ENCODE measurements around the gene KANSL3. TPM values are rescaled to one million over a fixed set of nuclear protein-coding genes. Genes with fewer than 3 reads are reported as not detected.

KANSL3 gene
- total RNA-seq, 4 donors from 2014 or later, result 13.5 to 73.0 (median 62.1) TPM

DNA sequence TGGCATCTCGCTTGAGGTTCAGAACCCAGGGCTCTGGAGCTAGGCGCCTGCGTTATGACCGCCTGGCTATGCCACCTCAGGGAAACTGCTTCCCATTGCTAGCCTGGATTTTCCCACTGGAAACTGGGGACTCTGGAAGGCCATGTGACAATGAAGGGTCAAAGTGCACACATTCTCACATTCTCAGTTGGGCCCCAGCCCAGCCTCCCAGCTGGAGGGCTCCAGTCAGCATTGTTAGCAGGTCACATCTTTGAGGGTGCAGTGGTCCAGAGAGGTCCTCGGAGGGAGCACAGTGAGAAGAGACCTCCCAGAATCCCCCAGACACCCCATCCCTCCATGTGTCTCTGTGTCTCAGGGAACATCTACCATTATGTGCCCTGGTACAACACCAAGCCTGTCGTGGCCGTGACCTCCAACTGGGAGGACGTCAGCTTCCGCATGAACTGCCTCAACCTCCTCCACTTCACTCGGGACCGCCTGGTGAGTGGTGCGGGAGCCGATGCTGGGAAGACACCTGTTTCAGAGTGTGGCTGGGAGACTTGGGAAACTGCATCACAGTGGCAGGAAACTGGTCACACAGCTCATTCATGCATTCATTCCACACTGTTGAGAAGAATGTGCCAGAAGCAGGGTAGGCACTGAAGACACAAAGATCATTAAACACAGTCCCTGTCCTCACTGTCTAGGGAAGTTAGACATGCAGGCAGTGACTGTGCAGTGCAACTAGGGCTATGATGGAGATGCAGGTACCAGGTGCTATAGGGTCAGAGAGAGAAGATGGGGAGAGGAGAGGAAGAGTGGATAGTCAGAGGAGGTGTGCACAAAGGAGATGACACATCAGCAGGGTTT, 46.1 kb upstream of the KANSL3 start:
- no peaks in the 10 kb centered on the region for H3K36me3 ChIP-seq
- H3K27ac ChIP-seq, result no peak overlapping the region
- intact Hi-C loops (cut with DNase I; ENCODE audit: low total_unique reads), result no loop called here
- H3K9me3 ChIP-seq, result no peaks in the 10 kb centered on the region
- H3K4me1 ChIP-seq, result no peaks in the 10 kb centered on the region
- DNase-seq, result no peak
- H3K4me3 ChIP-seq, result no peak overlapping the region
- H3K27me3 ChIP-seq, result no peaks in the 10 kb centered on the region
- no peak for TF ChIP-seq POLR2A (IDR thresholded peaks at IDR 0.05)
- TF ChIP-seq, protein P1, sequence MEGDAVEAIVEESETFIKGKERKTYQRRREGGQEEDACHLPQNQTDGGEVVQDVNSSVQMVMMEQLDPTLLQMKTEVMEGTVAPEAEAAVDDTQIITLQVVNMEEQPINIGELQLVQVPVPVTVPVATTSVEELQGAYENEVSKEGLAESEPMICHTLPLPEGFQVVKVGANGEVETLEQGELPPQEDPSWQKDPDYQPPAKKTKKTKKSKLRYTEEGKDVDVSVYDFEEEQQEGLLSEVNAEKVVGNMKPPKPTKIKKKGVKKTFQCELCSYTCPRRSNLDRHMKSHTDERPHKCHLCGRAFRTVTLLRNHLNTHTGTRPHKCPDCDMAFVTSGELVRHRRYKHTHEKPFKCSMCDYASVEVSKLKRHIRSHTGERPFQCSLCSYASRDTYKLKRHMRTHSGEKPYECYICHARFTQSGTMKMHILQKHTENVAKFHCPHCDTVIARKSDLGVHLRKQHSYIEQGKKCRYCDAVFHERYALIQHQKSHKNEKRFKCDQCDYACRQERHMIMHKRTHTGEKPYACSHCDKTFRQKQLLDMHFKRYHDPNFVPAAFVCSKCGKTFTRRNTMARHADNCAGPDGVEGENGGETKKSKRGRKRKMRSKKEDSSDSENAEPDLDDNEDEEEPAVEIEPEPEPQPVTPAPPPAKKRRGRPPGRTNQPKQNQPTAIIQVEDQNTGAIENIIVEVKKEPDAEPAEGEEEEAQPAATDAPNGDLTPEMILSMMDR (IDR thresholded peaks at IDR 0.05), result no peak

DNA sequence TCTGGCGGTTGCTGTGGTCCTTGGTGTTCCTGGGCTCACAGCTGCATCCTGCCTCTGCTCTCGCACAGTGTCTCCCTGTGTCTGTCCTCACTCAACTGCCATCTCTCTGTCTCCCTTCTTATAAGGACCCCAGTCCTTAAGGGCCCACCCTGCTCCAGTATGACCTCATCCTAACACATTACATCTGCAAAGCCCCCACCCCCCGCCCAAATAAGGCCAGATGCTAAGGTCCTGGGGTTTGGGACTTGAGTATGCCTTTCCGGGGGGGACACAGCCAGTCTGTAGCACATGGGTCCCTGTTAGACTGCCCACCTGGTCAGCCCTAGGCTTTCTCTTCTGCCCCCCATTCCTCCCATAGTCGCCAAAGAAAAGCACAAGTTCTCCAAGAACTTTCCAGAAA, 45.2 kb upstream of the KANSL3 start:
- no peak for DNase-seq
- no peaks in the 10 kb centered on the region for H3K9me3 ChIP-seq
- no peaks in the 10 kb centered on the region for H3K27me3 ChIP-seq
- H3K27ac ChIP-seq, result no peak overlapping the region
- intact Hi-C loops (cut with DNase I; ENCODE audit: low total_unique reads), result no loop called here
- H3K4me1 ChIP-seq, result no peaks in the 10 kb centered on the region
- H3K36me3 ChIP-seq, result no peaks in the 10 kb centered on the region
- TF ChIP-seq, protein P1 (IDR thresholded peaks at IDR 0.05), result no peak
- no peak overlapping the region for H3K4me3 ChIP-seq

DNA sequence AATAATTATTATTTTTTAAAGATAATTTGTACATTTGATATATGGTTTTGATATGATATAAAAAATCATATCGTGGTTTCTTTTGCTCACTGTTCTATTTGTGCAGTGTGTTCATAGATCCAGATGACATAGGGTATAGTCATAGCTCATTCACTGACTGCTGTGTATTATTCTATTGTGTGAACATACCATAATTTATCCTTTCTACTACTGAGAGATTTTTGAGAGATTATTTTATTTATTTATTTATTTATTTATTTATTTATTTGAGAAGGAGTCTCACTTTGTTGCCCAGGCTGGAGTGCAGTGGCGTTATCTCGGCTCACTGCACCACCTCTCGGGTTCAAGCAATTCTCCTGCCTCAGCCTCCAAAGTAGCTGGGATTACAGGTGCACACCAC, 43.4 kb upstream of the KANSL3 start:
- intact Hi-C loops (cut with DNase I; ENCODE audit: low total_unique reads), result no loop called here
- no peaks in the 10 kb centered on the region for H3K27me3 ChIP-seq
- DNase-seq, result no peak
- no peaks in the 10 kb centered on the region for H3K4me1 ChIP-seq
- TF ChIP-seq, protein P1 (IDR thresholded peaks at IDR 0.05), result no peak
- TF ChIP-seq POLR2A (IDR thresholded peaks at IDR 0.05), result no peak
- no peak overlapping the region for H3K27ac ChIP-seq
- H3K4me3 ChIP-seq, result no peak overlapping the region
- no peaks in the 10 kb centered on the region for H3K36me3 ChIP-seq
- H3K9me3 ChIP-seq, result no peaks in the 10 kb centered on the region

DNA sequence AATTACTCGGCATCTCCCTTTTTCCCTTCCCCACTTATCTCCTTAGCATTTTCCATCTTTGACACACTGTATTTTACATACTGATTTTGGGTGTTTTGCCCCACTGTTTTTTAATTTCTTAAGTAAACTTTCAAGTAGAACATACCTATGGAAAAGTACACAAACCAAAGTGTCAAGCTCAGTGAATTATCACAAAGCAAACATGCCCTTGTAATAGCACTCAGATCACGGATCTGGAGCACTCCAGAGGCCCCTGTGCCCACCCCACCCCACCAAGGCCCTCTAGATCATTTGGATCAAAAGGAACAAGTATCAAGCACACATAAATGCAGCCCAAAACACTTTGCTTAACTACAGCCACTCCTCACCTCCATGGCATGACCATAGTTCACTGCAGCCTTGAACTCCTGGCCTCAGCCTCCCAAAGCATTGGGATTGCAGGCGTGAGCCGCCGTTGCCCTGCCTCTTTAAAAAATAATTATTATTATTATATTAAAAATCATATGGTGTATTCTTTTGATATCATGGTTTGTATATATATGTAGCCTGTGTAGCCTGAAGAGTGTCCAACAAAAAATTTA, 42.5 kb upstream of the KANSL3 start:
- intact Hi-C loops (cut with DNase I; ENCODE audit: low total_unique reads), result no loop called here
- Histone ChIP-seq H3K27me3 (no peaks in the 10 kb centered on the region), H3K4me1 (no peaks in the 10 kb centered on the region), H3K4me3 (no peak overlapping the region), H3K9me3 (no peaks in the 10 kb centered on the region), H3K36me3 (no peaks in the 10 kb centered on the region), H3K27ac (no peak overlapping the region)
- DNase-seq, result no peak
- TF ChIP-seq POLR2A (IDR thresholded peaks at IDR 0.05), result no peak
- TF ChIP-seq, protein P1 (IDR thresholded peaks at IDR 0.05), result no peak

DNA sequence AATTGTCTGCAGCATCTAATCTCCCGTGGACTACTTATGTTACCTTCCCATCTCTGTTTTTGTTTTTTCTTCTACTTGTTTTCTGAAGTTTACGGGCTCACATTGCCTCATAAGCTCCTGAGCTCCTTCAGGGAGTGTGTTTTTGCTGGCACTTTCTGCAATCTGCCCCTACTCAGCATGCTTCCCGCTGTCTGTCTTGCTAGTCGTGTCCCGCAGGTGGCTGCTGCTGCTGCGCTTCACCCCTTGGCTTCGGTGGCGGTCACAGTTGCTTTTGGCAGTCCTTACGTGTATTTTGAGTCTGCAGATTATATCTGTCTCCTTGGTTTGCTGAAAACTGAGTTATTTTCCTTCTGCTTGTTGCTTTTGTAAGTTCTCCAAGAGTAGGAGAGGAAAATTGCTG, 41.7 kb upstream of the KANSL3 start:
- TF ChIP-seq, protein P1 (IDR thresholded peaks at IDR 0.05), result no peak
- no peak for TF ChIP-seq POLR2A (IDR thresholded peaks at IDR 0.05)
- H3K36me3 ChIP-seq, result no peaks in the 10 kb centered on the region
- H3K27ac ChIP-seq, result no peak overlapping the region
- intact Hi-C loops (cut with DNase I; ENCODE audit: low total_unique reads), result no loop called here
- no peaks in the 10 kb centered on the region for H3K4me1 ChIP-seq
- no peak for DNase-seq
- H3K27me3 ChIP-seq, result no peaks in the 10 kb centered on the region
- no peak overlapping the region for H3K4me3 ChIP-seq
- no peaks in the 10 kb centered on the region for H3K9me3 ChIP-seq
